HepG2 (cell line): Measurements from ENCODE around the gene NKX2-2. TPM values are rescaled to one million over a fixed set of nuclear protein-coding genes. Genes with fewer than 3 reads are reported as not detected.
"Not testable (repeated sequence)": the region's sequence is repeated elsewhere in the genome, so short reads cannot be mapped to it uniquely, and the experiment has no call there.

Experiments used
- ATAC-seq: fragments of 200-7000 bp; cut with Tn5 transposase; 3 replicates; pipeline ENCODE4 v1.9.1; 2020; ENCODE audit warnings: mild to moderate bottlenecking, moderate library complexity
- BruUV-seq: library from RNA; stranded (reverse); fragments of 400-500 nt; replicated peaks from 2 replicates; lab custom pipeline; 2021; lab: Mats Ljungman, UMichigan
- CTCF ChIA-PET: fragments of 300-600 bp; formaldehyde crosslinking; extraction: SDS; loops from one replicate; lab custom pipeline; 2021; ENCODE audit warnings: low total read pairs, inconsistent platforms, low intra/inter-chr PET ratio; lab: Yijun Ruan, JAX
- POLR2A ChIA-PET: fragments of 350-600 bp; sonication (Branson Sonifier 250); formaldehyde crosslinking; loops from one replicate; lab custom pipeline; 2020; ENCODE audit warnings: antibody characterized with exemption, inconsistent platforms; lab: Yijun Ruan, JAX
- DNase-seq: peaks from one replicate; pipeline ENCODE4 v3.0.0-alpha.2; 2015; ENCODE audit warnings: low spot score
- FAIRE-seq: peaks from 3 replicates; lab custom pipeline; 2011; peaks lifted over from hg19 to GRCh38; lab: Jason Lieb, UNC
- H2AFZ ChIP-seq: one replicate; pipeline ENCODE4 v1.6.1; 2011; ENCODE audit warnings: low read length, inconsistent platforms
- H3K27ac ChIP-seq: fragments of 300-600 bp; 3 replicates; pipeline ENCODE4 v1.8.0; 2011; ENCODE audit warnings: mixed run types, mild to moderate bottlenecking, mixed read lengths, low read length, inconsistent platforms; ENCODE audit not compliant: insufficient read depth; ENCODE audit errors: extremely low read length
- H3K27me3 ChIP-seq, 2 experiments: fragments of 200-600 bp in 1 of 2; 2 replicates in 1 of 2; 3 replicates in 1 of 2; pipeline versions ENCODE4 v1.6.0 to v1.8.0; 2011; ENCODE audit warnings: low read length in 2 of 2, mild to moderate bottlenecking in 2 of 2, moderate library complexity in 2 of 2, inconsistent platforms in 1 of 2; ENCODE audit not compliant: insufficient read depth in 2 of 2, control insufficient read depth in 1 of 2
- H3K36me3 ChIP-seq, 2 experiments: fragments of 200-600 bp in 1 of 2; replicated peaks in 1 of 2; 2 replicates in 1 of 2; 3 replicates in 1 of 2; pipeline versions ENCODE4 v1.5.1 to v1.8.0; 2011; ENCODE audit warnings: low read length in 2 of 2, inconsistent platforms in 1 of 2; ENCODE audit not compliant: insufficient read depth in 2 of 2, control insufficient read depth in 1 of 2
- H3K4me1 ChIP-seq: 2 replicates; pipeline ENCODE4 v1.5.1; 2012; ENCODE audit warnings: low read length, inconsistent platforms; ENCODE audit not compliant: insufficient read depth
- H3K4me2 ChIP-seq: 2 replicates; pipeline ENCODE4 v1.6.0; 2011; ENCODE audit warnings: low read depth, low read length, inconsistent platforms
- H3K4me3 ChIP-seq, 3 experiments: fragments of 200-600 bp in 1 of 3; sonication (generic), shearing (Covaris generic) in 1 of 3; replicated peaks in 1 of 3; 2 replicates each; pipeline ENCODE4 v1.5.1; 2011 to 2016; ENCODE audit warnings: low read length in 3 of 3, inconsistent platforms in 2 of 3, low read depth in 2 of 3, mild to moderate bottlenecking in 2 of 3, control low read depth in 1 of 3, mixed read lengths in 1 of 3; ENCODE audit not compliant: insufficient read depth in 1 of 3
- H3K79me2 ChIP-seq: one replicate; pipeline ENCODE4 v1.6.1; 2011; ENCODE audit warnings: low read length, inconsistent platforms; ENCODE audit not compliant: insufficient read depth
- H3K9ac ChIP-seq: 2 replicates; pipeline ENCODE4 v1.6.0; 2011; ENCODE audit warnings: mild to moderate bottlenecking, low read depth, low read length, inconsistent platforms; ENCODE audit not compliant: insufficient read depth
- H3K9me3 ChIP-seq: 2 replicates; pipeline ENCODE4 v1.5.1; 2012; ENCODE audit warnings: mild to moderate bottlenecking, low read length
- H4K20me1 ChIP-seq: 2 replicates; pipeline ENCODE4 v1.6.0; 2011; ENCODE audit warnings: inconsistent platforms, mild to moderate bottlenecking, low read length, moderate library complexity; ENCODE audit not compliant: insufficient read depth
- ATF7-NPFF ChIP-seq: sonication (generic); formaldehyde crosslinking; IDR thresholded peaks from 2 replicates; pipeline ENCODE4 v1.8.1; 2023; ENCODE audit warnings: mild to moderate bottlenecking, low read depth, missing genetic modification reagents, moderate library complexity
- CTCF ChIP-seq: sonication (generic); formaldehyde crosslinking; IDR thresholded peaks from 2 replicates; pipeline ENCODE4 v1.5.0; 2020; ENCODE audit warnings: mild to moderate bottlenecking, missing genetic modification reagents, moderate library complexity
- MEF2D ChIP-seq: sonication (generic); formaldehyde crosslinking; IDR thresholded peaks from 2 replicates; pipeline ENCODE4 v1.5.1; 2020; ENCODE audit warnings: mild to moderate bottlenecking, missing genetic modification reagents
- SMC3 ChIP-seq: IDR thresholded peaks from 2 replicates; pipeline ENCODE4 v1.6.1; 2011; ENCODE audit warnings: low read length, improper control_type of control experiment
- STAG1 ChIP-seq: sonication (generic); formaldehyde crosslinking; IDR thresholded peaks from 2 replicates; pipeline ENCODE4 v1.4.0; 2020; ENCODE audit warnings: missing genetic modification reagents
- ZNF703 ChIP-seq: sonication (generic); formaldehyde crosslinking; IDR thresholded peaks from 2 replicates; pipeline ENCODE4 v1.5.1; 2020; ENCODE audit warnings: missing genetic modification reagents, mild to moderate bottlenecking, moderate library complexity, borderline replicate concordance
- WGBS: methylation state at CpG from one replicate; pipeline ENCODE4 v1.1.6; 2017; ENCODE audit warnings: low lambda C conversion rate; 5-methylcytosine and 5-hydroxymethylcytosine counted together
- in situ Hi-C: cut with HindIII; loops from 2 replicates; pipeline ENCODE4 v1.10.0; 2017; ENCODE audit warnings: low pct_unique_long_range_greater_than_20kb; ENCODE audit not compliant: extremely low pct_ligation_motif_present
- intact Hi-C: fragments of 100-400 bp; cut with micrococcal nuclease; formaldehyde crosslinking; loops from one replicate; pipeline ENCODE4 v1.10.0; 2022; ENCODE audit not compliant: unreplicated experiment
- polyA plus RNA-seq, 8 experiments: library from polyadenylated mRNA; depleted of rRNA in 3 of 8; stranded (reverse) in 7 of 8; unstranded in 1 of 8; fragments of >200 nt; fragmentation: Illumina TruSeq in 4 of 8; extraction: Trizol in 4 of 8; gene quantifications; 2 replicates each; pipeline versions ENCODE4 v1.2.1 to v1.2.3, GENCODE V29; 2011 to 2016; ENCODE audit warnings: low read depth in 4 of 8, missing spikeins in 1 of 8, mixed read lengths in 1 of 8; ENCODE audit not compliant: insufficient read depth in 1 of 8
- total RNA-seq, 5 experiments: library from RNA; depleted of rRNA; stranded (reverse); fragments of >200 nt; fragmentation: Illumina TruSeq; extraction: Trizol; gene quantifications; 2 replicates each; pipeline ENCODE4 v1.2.3, GENCODE V29; 2016; ENCODE audit warnings: low read depth in 1 of 5

NKX2-2 gene
- total and polyA plus RNA-seq, 2 of the 13 experiments (the other 11 are each of a cell fraction or from before 2014, with no cell fraction given), result not detected

- no peak for TF ChIP-seq ZNF703
Observed at GRCh38 chr20:21493049-21493448, 20.8 kb downstream of the NKX2-2 start (continued).

DNA sequence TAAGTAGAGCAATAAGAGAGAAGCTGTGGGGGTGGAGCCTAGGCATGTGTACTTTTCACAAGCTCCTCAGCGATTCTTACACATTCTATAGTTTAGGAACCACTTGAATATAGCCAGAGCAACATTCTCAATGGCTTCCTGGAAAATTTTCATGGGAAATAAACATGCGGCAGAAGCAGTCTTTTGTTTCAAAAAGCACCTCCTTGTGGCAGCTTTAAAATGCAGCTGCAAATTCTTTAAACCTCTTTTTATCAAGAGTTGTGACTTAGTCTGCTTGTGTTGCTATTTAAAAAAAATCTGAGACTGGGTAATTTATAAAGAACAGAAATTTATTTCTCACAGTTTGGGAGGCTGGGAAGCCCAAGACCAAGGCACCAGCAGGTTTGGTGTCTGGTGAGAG lies 23.8 kb downstream of the NKX2-2 start:
- in situ Hi-C loops, result no loop called here
- DNase-seq (no peak), FAIRE-seq (no peak)
- WGBS, result 9% methylated on average over 2 of the region's 2 CpGs
- TF ChIP-seq STAG1 (CRISPR knock-in tag), result peak; percentile 38
- no peak for TF ChIP-seq ATF7-NPFF (CRISPR knock-in tag)
- TF ChIP-seq CTCF (CRISPR knock-in tag), result peak; percentile 16; the same call in 1 of the 2 replicates
- peak; percentile 59 for TF ChIP-seq SMC3
- no peak for TF ChIP-seq MEF2D (CRISPR knock-in tag)
- TF ChIP-seq, all 625 proteins: peak for 3
- intact Hi-C loops, result no loop called here
- no peaks in the 10 kb centered on the region for H3K4me1 ChIP-seq
- no peak overlapping the region for H3K4me3 ChIP-seq
- no peaks in the 10 kb centered on the region for H3K9me3 ChIP-seq
- no peaks in the 10 kb centered on the region for H3K36me3 ChIP-seq
- no peak for ATAC-seq
- no peak overlapping the region for H3K9ac ChIP-seq
- no peak overlapping the region for H3K27ac ChIP-seq
- H3K4me2 ChIP-seq, result no peak overlapping the region
- ChIA-PET CTCF (interaction anchor here (1.9 kb wide), 1 partner anchor 255 kb away, joined by 18 read pairs; no protein-coding TSS in a partner anchor), POLR2A (no interaction called here)
- H2AFZ ChIP-seq, result no peak overlapping the region
- BruUV-seq, result no TSS peak
- 0 out of 5 replicates have a peak, but pooled peaks cover 2 to 12% of the 10 kb centered on the region in 2 experiments for H3K27me3 ChIP-seq
- no peaks in the 10 kb centered on the region for H4K20me1 ChIP-seq
- no peaks in the 10 kb centered on the region for H3K79me2 ChIP-seq

DNA sequence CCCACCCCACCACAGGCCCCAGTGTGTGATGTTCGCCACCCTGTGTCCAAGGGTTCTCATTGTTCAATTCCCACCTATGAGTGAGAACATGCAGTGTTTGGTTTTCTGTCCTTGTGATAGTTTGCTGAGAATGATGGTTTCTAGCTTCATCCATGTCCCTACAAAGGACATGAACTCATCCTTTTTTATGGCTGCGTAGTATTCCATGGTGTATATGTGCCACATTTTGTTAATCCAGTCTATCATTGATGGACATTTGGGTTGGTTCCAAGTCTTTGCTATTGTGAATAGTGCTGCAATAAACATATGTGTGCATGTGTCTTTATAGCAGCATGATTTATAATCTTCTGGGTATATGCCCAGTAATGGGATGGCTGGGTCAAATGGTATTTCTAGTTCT lies 33.7 kb downstream of the NKX2-2 start:
- H3K27ac ChIP-seq, H3K9ac ChIP-seq, H3K4me1 ChIP-seq, H3K4me3 ChIP-seq, intact Hi-C loops, POLR2A ChIA-PET, H3K27me3 ChIP-seq, H3K4me2 ChIP-seq, FAIRE-seq, H3K36me3 ChIP-seq, CTCF ChIA-PET, H4K20me1 ChIP-seq, in situ Hi-C loops, H3K9me3 ChIP-seq, H3K79me2 ChIP-seq, DNase-seq, ATAC-seq, H2AFZ ChIP-seq, BruUV-seq: not testable (repeated sequence)
- WGBS, result 61% methylated on average over 2 of the region's 2 CpGs
